GM21717 (cell line): ENCODE measurements around the gene NT5DC3.

ENCODE experiments used
- ATAC-seq: cut with Tn5 transposase; IDR thresholded peaks from one replicate; pipeline ENCODE4 v1.9.1; 2021; ENCODE audit warnings: mild to moderate bottlenecking, moderate library complexity; ENCODE audit not compliant: unreplicated experiment

The NT5DC3 gene

GRCh38 chr12:103785243-103786031, 55.6 kb downstream of the NT5DC3 start:
- ATAC-seq: no peak

GRCh38 chr12:103783744-103784664, 57.0 kb downstream of the NT5DC3 start:
- no peak for ATAC-seq

GRCh38 chr12:103782399-103782798, 58.6 kb downstream of the NT5DC3 start:
- ATAC-seq: no peak

- ATAC-seq: no peak
Measured at GRCh38 chr12:103780992-103781391, 60.0 kb downstream of the NT5DC3 start.

- ATAC-seq: no peak
Measured at GRCh38 chr12:103780093-103780440, 61.0 kb downstream of the NT5DC3 start.

GRCh38 chr12:103779410-103780092, 61.5 kb downstream of the NT5DC3 start:
- no peak for ATAC-seq

GRCh38 chr12:103778781-103779180, 62.3 kb downstream of the NT5DC3 start:
- ATAC-seq: no peak

GRCh38 chr12:103774977-103775560, 66.0 kb downstream of the NT5DC3 start:
- no peak for ATAC-seq

GRCh38 chr12:103773109-103773910, 67.7 kb downstream of the NT5DC3 start:
- no peak for ATAC-seq

- ATAC-seq: no peak
Measured at GRCh38 chr12:103772367-103773108, 68.5 kb downstream of the NT5DC3 start.

- no peak for ATAC-seq
Measured at GRCh38 chr12:103771466-103771865, 69.6 kb downstream of the NT5DC3 start.

- no peak for ATAC-seq
Measured at GRCh38 chr12:103769240-103769945, 71.6 kb downstream of the NT5DC3 start.

GRCh38 chr12:103768467-103769123, 72.4 kb downstream of the NT5DC3 start:
- no peak for ATAC-seq

- no peak for ATAC-seq
Measured at GRCh38 chr12:103766028-103766427, 75.0 kb downstream of the NT5DC3 start.

GRCh38 chr12:103765322-103765721, 75.7 kb downstream of the NT5DC3 start:
- ATAC-seq: no peak

- no peak for ATAC-seq
Measured at GRCh38 chr12:103762473-103762872, 78.6 kb downstream of the NT5DC3 start.

GRCh38 chr12:103758310-103759089, 82.5 kb downstream of the NT5DC3 start:
- ATAC-seq: no peak

- no peak for ATAC-seq
Measured at GRCh38 chr12:103757248-103757647, 83.8 kb downstream of the NT5DC3 start.
